Erythroblast (primary cell): ENCODE measurements around the gene ZNF383.
"Not testable (repeated sequence)": the region's sequence is repeated elsewhere in the genome, so short reads cannot be mapped to it uniquely, and the experiment has no call there.

Source experiments
- DNase-seq, 2 experiments: peaks; one replicate each; lab custom pipeline; 2025; lab: John Stamatoyannopoulos, UW
- GATA1 ChIP-seq: IDR thresholded peaks from 2 replicates; pipeline ENCODE4 v1.6.1; 2011; ENCODE audit warnings: low read depth, mild to moderate bottlenecking, control low read depth, low read length, moderate library complexity
- POLR2A ChIP-seq: IDR thresholded peaks from 2 replicates; pipeline ENCODE4 v1.6.1; 2011; ENCODE audit warnings: mild to moderate bottlenecking, low read length

Gene ZNF383

GRCh38 chr19:37251308-37252229 is 33.6 kb downstream of the ZNF383 start:
- no peak for TF ChIP-seq GATA1
- no peak for TF ChIP-seq POLR2A
- DNase-seq, result peak in 1 of 2 experiments; percentile 46

GRCh38 chr19:37263028-37263427 is 45.0 kb downstream of the ZNF383 start:
- not testable (repeated sequence) for DNase-seq

GRCh38 chr19:37267005-37267404 is 49.0 kb downstream of the ZNF383 start:
- DNase-seq, result not testable (repeated sequence)

- DNase-seq, result not testable (repeated sequence)
Measured at GRCh38 chr19:37267755-37268154, 49.7 kb downstream of the ZNF383 start.

GRCh38 chr19:37280656-37281055 is 62.6 kb downstream of the ZNF383 start:
- DNase-seq, result not testable (repeated sequence)

GRCh38 chr19:37284020-37284419 is 66.0 kb downstream of the ZNF383 start:
- not testable (repeated sequence) for DNase-seq

- not testable (repeated sequence) for DNase-seq
Measured at GRCh38 chr19:37289229-37289628, 71.2 kb downstream of the ZNF383 start.

- not testable (repeated sequence) for DNase-seq
Measured at GRCh38 chr19:37292998-37293939, 75.3 kb downstream of the ZNF383 start.

- DNase-seq, result not testable (repeated sequence)
Measured at GRCh38 chr19:37294246-37294645, 76.2 kb downstream of the ZNF383 start.
